Keratinocyte (primary cell): Measurements from ENCODE around the gene COX4I1. TPM values are rescaled to one million over a fixed set of nuclear protein-coding genes. Genes with fewer than 3 reads are reported as not detected.

ENCODE experiments used
- DNase-seq: peaks from one replicate; pipeline ENCODE4 v3.0.0-alpha.2; 2011; ENCODE audit warnings: low read depth, missing footprints, low spot score
- FAIRE-seq: peaks from 2 replicates; lab custom pipeline; 2011; peaks lifted over from hg19 to GRCh38; lab: Jason Lieb, UNC
- H2AFZ ChIP-seq: 2 replicates; pipeline ENCODE4 v1.6.0; 2012; ENCODE audit warnings: low read length, control low read depth, inconsistent platforms; ENCODE audit not compliant: control insufficient read depth
- H3K27ac ChIP-seq: 2 replicates; pipeline ENCODE4 v1.5.1; 2011; ENCODE audit warnings: low read length; ENCODE audit not compliant: control insufficient read depth, insufficient read depth
- H3K27me3 ChIP-seq: 3 replicates; pipeline ENCODE4 v1.6.0; 2011; ENCODE audit warnings: low read length; ENCODE audit not compliant: control insufficient read depth, insufficient read depth; ENCODE audit errors: extremely low read depth
- H3K36me3 ChIP-seq, 2 experiments: 2 replicates in 1 of 2; 3 replicates in 1 of 2; pipeline ENCODE4 v1.5.1; 2011; ENCODE audit warnings: low read length in 2 of 2, mild to moderate bottlenecking in 1 of 2; ENCODE audit not compliant: control insufficient read depth in 2 of 2, insufficient read depth in 2 of 2; ENCODE audit errors: extremely low read depth in 1 of 2
- H3K4me1 ChIP-seq: 3 replicates; pipeline ENCODE4 v1.5.1; 2011; ENCODE audit warnings: low read length; ENCODE audit not compliant: control insufficient read depth, insufficient read depth; ENCODE audit errors: extremely low read depth
- H3K4me2 ChIP-seq: 3 replicates; pipeline ENCODE4 v1.6.0; 2011; ENCODE audit warnings: low read depth, low read length; ENCODE audit not compliant: control insufficient read depth, insufficient read depth; ENCODE audit errors: extremely low read depth
- H3K4me3 ChIP-seq, 3 experiments: fragments of 200-600 bp in 1 of 3; sonication (generic) in 1 of 3; 2 replicates in 2 of 3; 3 replicates in 1 of 3; pipeline ENCODE4 v1.5.1; 2011 to 2016; ENCODE audit warnings: low read length in 3 of 3, mild to moderate bottlenecking in 3 of 3, control low read depth in 2 of 3, inconsistent platforms in 1 of 3, low read depth in 1 of 3, mixed read lengths in 1 of 3, mixed run types in 1 of 3, moderate library complexity in 1 of 3; ENCODE audit not compliant: control insufficient read depth in 2 of 3, insufficient read depth in 2 of 3; ENCODE audit errors: extremely low read depth in 1 of 3
- H3K79me2 ChIP-seq: 2 replicates; pipeline ENCODE4 v1.6.0; 2012; ENCODE audit warnings: low read length; ENCODE audit not compliant: control insufficient read depth, insufficient read depth
- H3K9ac ChIP-seq: 3 replicates; pipeline ENCODE4 v1.6.0; 2011; ENCODE audit warnings: low read length; ENCODE audit not compliant: control insufficient read depth, insufficient read depth; ENCODE audit errors: extremely low read depth
- H3K9me1 ChIP-seq: 3 replicates; pipeline ENCODE4 v1.6.0; 2011; ENCODE audit warnings: low read length; ENCODE audit not compliant: control insufficient read depth, insufficient read depth; ENCODE audit errors: extremely low read depth
- H3K9me3 ChIP-seq: 2 replicates; pipeline ENCODE4 v1.5.1; 2012; ENCODE audit warnings: low read depth, low read length; ENCODE audit not compliant: control insufficient read depth
- H4K20me1 ChIP-seq: 3 replicates; pipeline ENCODE4 v1.6.0; 2011; ENCODE audit warnings: low read length; ENCODE audit not compliant: control insufficient read depth, insufficient read depth; ENCODE audit errors: extremely low read depth
- CTCF ChIP-seq, 3 experiments: IDR thresholded peaks in 1 of 3; conservative IDR thresholded peaks in 1 of 3; optimal IDR thresholded peaks in 1 of 3; 2 replicates in 2 of 3; 3 replicates in 1 of 3; pipeline versions ENCODE3 to v1.5.1; 2011; ENCODE audit warnings: low read length in 3 of 3, mild to moderate bottlenecking in 3 of 3, moderate library complexity in 2 of 3, control low read depth in 1 of 3, inconsistent platforms in 1 of 3; ENCODE audit not compliant: insufficient read depth in 2 of 3; ENCODE audit errors: extremely low read depth in 1 of 3
- EZH2 ChIP-seq: IDR thresholded peaks from one replicate; pipeline ENCODE4 v1.6.1; 2012; ENCODE audit warnings: inconsistent platforms, mild to moderate bottlenecking, low read length, moderate library complexity
- dilution Hi-C: fragments of 300-500 bp; cut with MboI; formaldehyde crosslinking; loops from one replicate; pipeline ENCODE4 v1.7.0; 2020; ENCODE audit warnings: low sequenced_read_pairs; ENCODE audit not compliant: extremely low pct_ligation_motif_present
- polyA plus RNA-seq, 5 experiments: library from polyadenylated mRNA; depleted of rRNA in 3 of 5; stranded (reverse) in 3 of 5; stranded (forward) in 1 of 5; unstranded in 1 of 5; fragments of >200 nt; gene quantifications; 1 replicate in 1 of 5; 2 replicates in 3 of 5; 3 replicates in 1 of 5; pipeline versions ENCODE4 v1.2.1 to v1.2.3, GENCODE V29; 2011 to 2012; ENCODE audit warnings: missing spikeins in 2 of 5, low read depth in 1 of 5, low replicate concordance in 1 of 5

COX4I1 gene
- polyA plus RNA-seq, 1 donor (not counting 4 experiments of a cell fraction or from before 2014, with no cell fraction given) = 809 TPM

- no peaks in the 10 kb centered on the region for H3K4me1 ChIP-seq
- no peak overlapping the region for H3K27ac ChIP-seq
- H3K4me2 ChIP-seq = no peak overlapping the region
- H3K4me3 ChIP-seq = no peak overlapping the region
- no peaks in the 10 kb centered on the region for H4K20me1 ChIP-seq
- H3K9me3 ChIP-seq = peaks cover 2% of the 10 kb centered on the region
- TF ChIP-seq EZH2 (no peak), CTCF (optimal IDR thresholded peaks at IDR 0.05 in 1 of 3, IDR thresholded peaks at IDR 0.05 in 1 of 3, conservative IDR thresholded peaks at IDR 0.05 in 1 of 3; ENCODE audit: extremely low read depth in 1 of 3, insufficient read depth in 2 of 3, low read length in 3 of 3) (no peak)
- H3K9ac ChIP-seq = no peak overlapping the region
- dilution Hi-C loops = no loop called here
- H3K79me2 ChIP-seq = no peaks in the 10 kb centered on the region
- peaks cover 10% of the 10 kb centered on the region for H3K27me3 ChIP-seq
- H3K9me1 ChIP-seq = no peaks in the 10 kb centered on the region
- FAIRE-seq = no peak
- no peak for DNase-seq
- no peaks in the 10 kb centered on the region for H3K36me3 ChIP-seq
- H2AFZ ChIP-seq = no peak overlapping the region
Measured at GRCh38 chr16:85838381-85838780, 38.9 kb downstream of the COX4I1 start.

- H3K4me2 ChIP-seq = no peak overlapping the region
- no peaks in the 10 kb centered on the region for H3K9me1 ChIP-seq
- no peaks in the 10 kb centered on the region for H3K79me2 ChIP-seq
- no peaks in the 10 kb centered on the region for H4K20me1 ChIP-seq
- no peak overlapping the region for H3K9ac ChIP-seq
- FAIRE-seq (no peak), DNase-seq (no peak)
- H3K36me3 ChIP-seq = no peaks in the 10 kb centered on the region
- dilution Hi-C loops = no loop called here
- H3K4me3 ChIP-seq = no peak overlapping the region
- H3K27me3 ChIP-seq = peaks cover 10% of the 10 kb centered on the region
- no peaks in the 10 kb centered on the region for H3K4me1 ChIP-seq
- H3K9me3 ChIP-seq = peaks cover 2% of the 10 kb centered on the region
- no peak for TF ChIP-seq EZH2
- no peak for TF ChIP-seq CTCF (optimal IDR thresholded peaks at IDR 0.05 in 1 of 3, IDR thresholded peaks at IDR 0.05 in 1 of 3, conservative IDR thresholded peaks at IDR 0.05 in 1 of 3; ENCODE audit: extremely low read depth in 1 of 3, insufficient read depth in 2 of 3, low read length in 3 of 3)
- no peak overlapping the region for H3K27ac ChIP-seq
- no peak overlapping the region for H2AFZ ChIP-seq
Measured at GRCh38 chr16:85838876-85839585, 39.5 kb downstream of the COX4I1 start.
